Spinal cord (tissue), 10 donors: ENCODE results near the gene SAYSD1. TPM values are rescaled to one million over a fixed set of nuclear protein-coding genes. Genes with fewer than 3 reads are reported as not detected.
"Not testable (repeated sequence)": the region's sequence is repeated elsewhere in the genome, so short reads cannot be mapped to it uniquely, and the experiment has no call there.

Experiments
- DNase-seq, 6 donors: peaks; one replicate each; pipeline versions ENCODE4 v3.0.0 to v3.0.0-alpha.2; 2013 to 2015; ENCODE audit warnings: low spot score in 6 of 6, low read depth in 4 of 6
- H3K27ac ChIP-seq: one replicate; pipeline ENCODE4 v1.5.1; 2013; ENCODE audit warnings: low read depth, low read length, control low read depth
- H3K27me3 ChIP-seq: one replicate; pipeline ENCODE4 v1.6.1; 2013; ENCODE audit warnings: low read length; ENCODE audit not compliant: control insufficient read depth, insufficient read depth
- H3K36me3 ChIP-seq: one replicate; pipeline ENCODE4 v1.6.1; 2013; ENCODE audit warnings: low read length; ENCODE audit not compliant: control insufficient read depth, insufficient read depth
- H3K4me1 ChIP-seq: one replicate; pipeline ENCODE4 v1.6.1; 2013; ENCODE audit warnings: low read length; ENCODE audit not compliant: control insufficient read depth, insufficient read depth
- H3K4me3 ChIP-seq: one replicate; pipeline ENCODE4 v1.5.1; 2013; ENCODE audit warnings: low read depth, low read length, control low read depth
- H3K9me3 ChIP-seq: one replicate; pipeline ENCODE4 v1.6.1; 2013; ENCODE audit warnings: low read length; ENCODE audit not compliant: control insufficient read depth, insufficient read depth
- WGBS: methylation state at CpG from one replicate; pipeline ENCODE4 v1.1.5; 2013; ENCODE audit warnings: missing lambda C conversion rate; ENCODE audit not compliant: insufficient coverage; 5-methylcytosine and 5-hydroxymethylcytosine counted together
- polyA plus RNA-seq, 2 donors: library from polyadenylated mRNA; unstranded; fragments of 120-200 nt; gene quantifications; one replicate each; pipeline ENCODE4 v1.2.1, GENCODE V29; 2013; ENCODE audit not compliant: insufficient read length in 2 of 2
- total RNA-seq, 2 donors: library from RNA; depleted of rRNA in 1 of 2; stranded (reverse); fragments of 120-200 nt in 1 of 2; fragments of >200 nt in 1 of 2; gene quantifications; one replicate each; pipeline versions ENCODE4 v1.2.3 to v1.2.4, GENCODE V29; 2013 to 2014
- donor health status: healthy.

Gene SAYSD1
- total and polyA plus RNA-seq, 4 donors = 17.9 to 27.9 (median 21.2) TPM

- no peaks in the 10 kb centered on the region for H3K4me1 ChIP-seq
- no peaks in the 10 kb centered on the region for H3K36me3 ChIP-seq
- no peaks in the 10 kb centered on the region for H3K9me3 ChIP-seq
- DNase-seq = peak in 1 of 6 donors; percentile 44
- H3K4me3 ChIP-seq = no peak overlapping the region
- WGBS = 77% methylated on average over 6 of the region's 13 CpGs
- no peak overlapping the region for H3K27ac ChIP-seq
- H3K27me3 ChIP-seq = no peaks in the 10 kb centered on the region
Measured at GRCh38 chr6:39143238-39143930, 28.4 kb upstream of the SAYSD1 start.

GRCh38 chr6:39140556-39141167 is 25.7 kb upstream of the SAYSD1 start:
- Histone ChIP-seq H3K36me3 (no peaks in the 10 kb centered on the region), H3K27me3 (no peaks in the 10 kb centered on the region), H3K27ac (no peak overlapping the region), H3K9me3 (no peaks in the 10 kb centered on the region), H3K4me3 (no peak overlapping the region), H3K4me1 (no peaks in the 10 kb centered on the region)
- WGBS = 78% methylated on average over 6 of the region's 7 CpGs
- no peak for DNase-seq

- H3K27me3 ChIP-seq = no peaks in the 10 kb centered on the region
- no peaks in the 10 kb centered on the region for H3K9me3 ChIP-seq
- H3K36me3 ChIP-seq = no peaks in the 10 kb centered on the region
- 13% methylated on average over 1 of the region's 2 CpGs for WGBS
- H3K4me3 ChIP-seq = no peak overlapping the region
- no peak overlapping the region for H3K27ac ChIP-seq
- peak in 1 of 6 donors; percentile 57 for DNase-seq
- no peaks in the 10 kb centered on the region for H3K4me1 ChIP-seq
Measured at GRCh38 chr6:39137245-39137644, 22.3 kb upstream of the SAYSD1 start.

GRCh38 chr6:39136207-39136606 is 21.2 kb upstream of the SAYSD1 start:
- WGBS = 85% methylated on average over 3 of the region's 7 CpGs
- H3K36me3 ChIP-seq, DNase-seq, H3K4me1 ChIP-seq, H3K9me3 ChIP-seq, H3K4me3 ChIP-seq, H3K27me3 ChIP-seq, H3K27ac ChIP-seq: not testable (repeated sequence)

GRCh38 chr6:39134761-39135160 is 19.8 kb upstream of the SAYSD1 start:
- 72% methylated on average over 1 of the region's 3 CpGs for WGBS
- not testable (repeated sequence) for DNase-seq, H3K27me3 ChIP-seq, H3K36me3 ChIP-seq, H3K9me3 ChIP-seq, H3K4me1 ChIP-seq, H3K27ac ChIP-seq, H3K4me3 ChIP-seq

- Histone ChIP-seq H3K36me3 (no peaks in the 10 kb centered on the region), H3K4me1 (no peaks in the 10 kb centered on the region)
- WGBS = no CpG with 5 or more reads among the region's 1 CpG
Measured at GRCh38 chr6:39130691-39131090, 15.7 kb upstream of the SAYSD1 start.

GRCh38 chr6:39128832-39129231 is 13.8 kb upstream of the SAYSD1 start:
- DNase-seq = no peak
- Histone ChIP-seq H3K27ac (no peak overlapping the region), H3K9me3 (no peaks in the 10 kb centered on the region), H3K27me3 (no peaks in the 10 kb centered on the region), H3K36me3 (no peaks in the 10 kb centered on the region), H3K4me1 (no peaks in the 10 kb centered on the region), H3K4me3 (no peak overlapping the region)

More at GRCh38 chr6:39130691-39131090, 15.7 kb upstream of the SAYSD1 start:
- Histone ChIP-seq H3K27ac (no peak overlapping the region), H3K27me3 (no peaks in the 10 kb centered on the region), H3K4me3 (no peak overlapping the region), H3K9me3 (no peaks in the 10 kb centered on the region)
- DNase-seq = no peak

- H3K36me3 ChIP-seq = no peaks in the 10 kb centered on the region
- DNase-seq = no peak
- no peaks in the 10 kb centered on the region for H3K4me1 ChIP-seq
- H3K27ac ChIP-seq = no peak overlapping the region
- H3K4me3 ChIP-seq = no peak overlapping the region
- no peaks in the 10 kb centered on the region for H3K9me3 ChIP-seq
- no peaks in the 10 kb centered on the region for H3K27me3 ChIP-seq
- 88% methylated on average over 1 of the region's 3 CpGs for WGBS
Measured at GRCh38 chr6:39128106-39128505, 13.1 kb upstream of the SAYSD1 start.

- DNase-seq = no peak
- no peaks in the 10 kb centered on the region for H3K9me3 ChIP-seq
- no peaks in the 10 kb centered on the region for H3K27me3 ChIP-seq
- H3K27ac ChIP-seq = no peak overlapping the region
- no peak overlapping the region for H3K4me3 ChIP-seq
- no peaks in the 10 kb centered on the region for H3K36me3 ChIP-seq
- H3K4me1 ChIP-seq = no peaks in the 10 kb centered on the region
Measured at GRCh38 chr6:39124114-39124513, 9.1 kb upstream of the SAYSD1 start.

- Histone ChIP-seq H3K4me3 (no peak overlapping the region), H3K36me3 (no peaks in the 10 kb centered on the region), H3K9me3 (no peaks in the 10 kb centered on the region), H3K27me3 (no peaks in the 10 kb centered on the region), H3K27ac (no peak overlapping the region), H3K4me1 (peaks cover 10% of the 10 kb centered on the region)
- no CpG with 5 or more reads among the region's 4 CpGs for WGBS
- DNase-seq = no peak
Measured at GRCh38 chr6:39118921-39119320, 3.9 kb upstream of the SAYSD1 start.
